Naive thymus-derived CD4-positive, alpha-beta T cell (primary cell): Measurements from ENCODE around the gene WWOX. TPM values are rescaled to one million over a fixed set of nuclear protein-coding genes. Genes with fewer than 3 reads are reported as not detected.

ENCODE experiments used
- ATAC-seq: fragments of 150-1000 bp; cut with Tn5 transposase; 2 replicates; pipeline ENCODE4 v1.10.0; 2021; ENCODE audit warnings: mild to moderate bottlenecking, moderate library complexity
- CTCF ChIA-PET: fragments of 350-600 bp; sonication (Branson Sonifier 250); formaldehyde crosslinking; loops from one replicate; lab custom pipeline; 2021; ENCODE audit warnings: antibody characterized with exemption; lab: Charles Lee
- POLR2A ChIA-PET: fragments of 350-600 bp; sonication (Branson Sonifier 250); formaldehyde crosslinking; loops from one replicate; lab custom pipeline; 2021; ENCODE audit warnings: antibody characterized with exemption, inconsistent platforms; lab: Charles Lee
- DNase-seq, 9 donors: peaks; one replicate each; pipeline versions ENCODE4 v3.0.0 to v3.0.0-alpha.2; 2020 to 2022; ENCODE audit warnings: mixed read lengths in 1 of 9
- H3K27ac ChIP-seq: one replicate; pipeline ENCODE4 v1.7.0; 2013; ENCODE audit warnings: mild to moderate bottlenecking, low read depth, low read length, moderate library complexity
- H3K27me3 ChIP-seq, 2 donors: one replicate each; pipeline ENCODE4 v1.7.0; 2013; ENCODE audit warnings: low read length in 2 of 2, mild to moderate bottlenecking in 2 of 2, moderate library complexity in 2 of 2; ENCODE audit not compliant: control insufficient read depth in 2 of 2, insufficient read depth in 2 of 2
- H3K36me3 ChIP-seq, 3 experiments: 1 replicate in 2 of 3; 2 replicates in 1 of 3; pipeline ENCODE4 v1.7.0; 2013; ENCODE audit warnings: low read length in 3 of 3, mild to moderate bottlenecking in 3 of 3, moderate library complexity in 1 of 3; ENCODE audit not compliant: insufficient read depth in 3 of 3, control insufficient read depth in 2 of 3
- H3K4me1 ChIP-seq, 2 donors: one replicate each; pipeline ENCODE4 v1.7.0; 2013; ENCODE audit warnings: low read length in 2 of 2, mild to moderate bottlenecking in 2 of 2, moderate library complexity in 1 of 2; ENCODE audit not compliant: control insufficient read depth in 2 of 2, insufficient read depth in 2 of 2
- H3K4me3 ChIP-seq: 2 replicates; pipeline ENCODE4 v1.7.0; 2013; ENCODE audit warnings: mild to moderate bottlenecking, low read length
- H3K9me3 ChIP-seq, 3 experiments: 1 replicate in 2 of 3; 2 replicates in 1 of 3; pipeline ENCODE4 v1.7.0; 2013; ENCODE audit warnings: low read length in 3 of 3; ENCODE audit not compliant: control insufficient read depth in 2 of 3
- H3K27ac Mint-ChIP-seq, 9 donors: one replicate each; pipeline ENCODE4 v1.8.0; 2020 to 2022; ENCODE audit warnings: mixed read lengths in 9 of 9, mild to moderate bottlenecking in 8 of 9, moderate library complexity in 5 of 9, inconsistent platforms in 2 of 9
- H3K27me3 Mint-ChIP-seq, 5 donors: one replicate each; pipeline ENCODE4 v1.8.0; 2021 to 2022; ENCODE audit warnings: mixed read lengths in 5 of 5, mild to moderate bottlenecking in 1 of 5
- H3K36me3 Mint-ChIP-seq, 5 donors: one replicate each; pipeline ENCODE4 v1.8.0; 2020 to 2022; ENCODE audit warnings: mixed read lengths in 5 of 5, mild to moderate bottlenecking in 3 of 5, inconsistent platforms in 1 of 5
- H3K4me1 Mint-ChIP-seq, 7 donors: one replicate each; pipeline ENCODE4 v1.8.0; 2020 to 2022; ENCODE audit warnings: mixed read lengths in 7 of 7, mild to moderate bottlenecking in 3 of 7, inconsistent platforms in 1 of 7
- H3K4me3 Mint-ChIP-seq, 10 donors: one replicate each; pipeline ENCODE4 v1.8.0; 2020 to 2022; ENCODE audit warnings: mild to moderate bottlenecking in 10 of 10, mixed read lengths in 10 of 10, moderate library complexity in 6 of 10, inconsistent platforms in 2 of 10
- H3K9me3 Mint-ChIP-seq, 11 donors: one replicate each; pipeline ENCODE4 v1.8.0; 2020 to 2022; ENCODE audit warnings: mixed read lengths in 11 of 11, mild to moderate bottlenecking in 4 of 11, inconsistent platforms in 1 of 11, moderate library complexity in 1 of 11
- intact Hi-C, 2 donors: fragments of 100-400 bp; cut with micrococcal nuclease; formaldehyde crosslinking; loops; one replicate each; pipeline ENCODE4 v1.15.1; 2023
- polyA plus RNA-seq, 2 donors: library from polyadenylated mRNA; unstranded; fragments of 300-500 nt; fragmentation: Illumina TruSeq; gene quantifications; one replicate each; pipeline ENCODE4 v1.2.3, GENCODE V29; 2021
- total RNA-seq, 6 experiments: library from RNA in 5 of 6; stranded (reverse) in 5 of 6; gene quantifications; 1 replicate in 5 of 6; 2 replicates in 1 of 6; pipeline ENCODE4 v1.2.3 and lab custom pipeline; 2021 to 2026

Gene WWOX
- total and polyA plus RNA-seq, 7 experiments from 2014 or later = 13.8 to 31.1 (median 20.8) TPM

GRCh38 chr16:78142788-78143187 lies 43.3 kb downstream of the WWOX start:
- Mint-ChIP-seq H3K36me3 (peaks cover 0 to 13% (median 6%) of the 10 kb centered on the region in 5 donors), H3K4me1 (peaks cover 0 to 1% (median 0%) of the 10 kb centered on the region in 7 donors), H3K27ac (no peak overlapping the region), H3K9me3 (peaks cover 0 to 2% (median 0%) of the 10 kb centered on the region in 11 donors), H3K4me3 (no peak overlapping the region), H3K27me3 (no peaks in the 10 kb centered on the region)
- Histone ChIP-seq H3K27ac (no peak overlapping the region), H3K4me1 (no peaks in the 10 kb centered on the region), H3K36me3 (no peaks in the 10 kb centered on the region), H3K4me3 (no peak overlapping the region), H3K9me3 (no peaks in the 10 kb centered on the region), H3K27me3 (no peaks in the 10 kb centered on the region)
- CTCF ChIA-PET = no interaction called here
- DNase-seq (no peak), ATAC-seq (no peak)
- intact Hi-C loops = no loop called here
- POLR2A ChIA-PET = no interaction called here

DNA sequence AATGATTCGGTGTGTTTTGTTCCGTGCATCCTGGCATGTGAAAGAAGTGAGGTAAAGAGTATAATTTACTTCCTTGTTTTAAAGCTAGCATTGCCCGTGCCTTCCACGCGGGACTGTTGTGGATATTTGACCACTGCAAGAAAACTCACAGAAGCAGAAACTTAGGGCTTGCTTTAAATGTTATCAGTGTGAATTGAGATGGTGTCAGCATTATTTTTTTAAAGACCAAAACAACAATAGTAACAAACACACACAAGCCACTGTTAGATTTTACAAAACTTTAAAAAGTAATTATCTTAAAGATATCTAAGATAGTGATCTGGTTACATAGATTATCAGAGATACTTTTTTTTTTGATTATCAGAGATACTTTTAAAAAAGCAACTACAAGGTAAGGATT lies 47.4 kb downstream of the WWOX start:
- CTCF ChIA-PET = no interaction called here
- H3K27ac ChIP-seq = no peak overlapping the region
- ATAC-seq = no peak
- no peaks in the 10 kb centered on the region for H3K27me3 ChIP-seq
- Mint-ChIP-seq H3K27ac (no peak overlapping the region), H3K9me3 (no peaks in the 10 kb centered on the region), H3K36me3 (peaks cover 0 to 30% (median 17%) of the 10 kb centered on the region in 5 donors), H3K27me3 (no peaks in the 10 kb centered on the region), H3K4me1 (peaks cover 0 to 1% (median 0%) of the 10 kb centered on the region in 7 donors), H3K4me3 (no peak overlapping the region)
- DNase-seq = no peak
- POLR2A ChIA-PET = no interaction called here
- no peaks in the 10 kb centered on the region for H3K36me3 ChIP-seq
- no peaks in the 10 kb centered on the region for H3K4me1 ChIP-seq
- H3K4me3 ChIP-seq = no peak overlapping the region
- intact Hi-C loops = no loop called here
- no peaks in the 10 kb centered on the region for H3K9me3 ChIP-seq

- H3K27ac Mint-ChIP-seq = no peak overlapping the region
- H3K36me3 Mint-ChIP-seq = peaks cover 0 to 30% (median 22%) of the 10 kb centered on the region in 5 donors
- no peaks in the 10 kb centered on the region for H3K9me3 ChIP-seq
- ChIA-PET POLR2A (no interaction called here), CTCF (no interaction called here)
- no peaks in the 10 kb centered on the region for H3K36me3 ChIP-seq
- intact Hi-C loops = no loop called here
- H3K27me3 ChIP-seq = no peaks in the 10 kb centered on the region
- no peaks in the 10 kb centered on the region for H3K4me1 ChIP-seq
- no peak overlapping the region for H3K4me3 Mint-ChIP-seq
- no peaks in the 10 kb centered on the region for H3K9me3 Mint-ChIP-seq
- no peak overlapping the region for H3K4me3 ChIP-seq
- DNase-seq (no peak), ATAC-seq (no peak)
- H3K27me3 Mint-ChIP-seq = no peaks in the 10 kb centered on the region
- no peak overlapping the region for H3K27ac ChIP-seq
- peaks cover 0 to 1% (median 0%) of the 10 kb centered on the region in 7 donors for H3K4me1 Mint-ChIP-seq
Observed at GRCh38 chr16:78147911-78148401, 48.5 kb downstream of the WWOX start.

- Histone ChIP-seq H3K27ac (no peak overlapping the region), H3K36me3 (no peaks in the 10 kb centered on the region), H3K9me3 (no peaks in the 10 kb centered on the region), H3K4me1 (no peaks in the 10 kb centered on the region), H3K27me3 (no peaks in the 10 kb centered on the region), H3K4me3 (no peak overlapping the region)
- DNase-seq (no peak), ATAC-seq (no peak)
- peaks cover 0 to 3% (median 0%) of the 10 kb centered on the region in 7 donors for H3K4me1 Mint-ChIP-seq
- H3K27me3 Mint-ChIP-seq = no peaks in the 10 kb centered on the region
- peaks cover 0 to 25% (median 23%) of the 10 kb centered on the region in 5 donors for H3K36me3 Mint-ChIP-seq
- intact Hi-C loops = no loop called here
- no peaks in the 10 kb centered on the region for H3K9me3 Mint-ChIP-seq
- POLR2A ChIA-PET = no interaction called here
- CTCF ChIA-PET = no interaction called here
- H3K27ac Mint-ChIP-seq = no peak overlapping the region
- no peak overlapping the region for H3K4me3 Mint-ChIP-seq
Observed at GRCh38 chr16:78150233-78150632, 50.8 kb downstream of the WWOX start.

- Mint-ChIP-seq H3K27me3 (no peaks in the 10 kb centered on the region), H3K36me3 (peaks cover 0 to 34% (median 29%) of the 10 kb centered on the region in 5 donors), H3K9me3 (peaks cover 0 to 22% (median under 1%) of the 10 kb centered on the region in 11 donors), H3K27ac (no peak overlapping the region), H3K4me3 (no peak overlapping the region), H3K4me1 (peaks cover 0 to 4% (median 0%) of the 10 kb centered on the region in 7 donors)
- Histone ChIP-seq H3K4me1 (no peaks in the 10 kb centered on the region), H3K4me3 (no peak overlapping the region), H3K36me3 (no peaks in the 10 kb centered on the region), H3K9me3 (no peaks in the 10 kb centered on the region), H3K27ac (no peak overlapping the region), H3K27me3 (no peaks in the 10 kb centered on the region)
- DNase-seq (no peak), ATAC-seq (no peak)
- ChIA-PET POLR2A (interaction anchor here (0.6 kb wide), 1 partner anchor 13 kb away, joined by 3 read pairs; no protein-coding TSS in a partner anchor), CTCF (interaction anchor here (0.7 to 1.0 kb wide), 2 partner anchors 77 to 119 kb away, joined by 5 to 7 read pairs; no protein-coding TSS in a partner anchor)
- intact Hi-C loops = no loop called here
Observed at GRCh38 chr16:78154729-78155461, 55.4 kb downstream of the WWOX start.

GRCh38 chr16:78155791-78156345 lies 56.4 kb downstream of the WWOX start:
- Mint-ChIP-seq H3K36me3 (peaks cover 0 to 40% (median 30%) of the 10 kb centered on the region in 5 donors), H3K4me1 (peaks cover 0 to 5% (median 0%) of the 10 kb centered on the region in 7 donors), H3K4me3 (no peak overlapping the region), H3K27ac (peak overlapping the region in 1 of 9 donors; percentile 26), H3K27me3 (no peaks in the 10 kb centered on the region), H3K9me3 (peaks cover 0 to 30% (median 4%) of the 10 kb centered on the region in 11 donors)
- Histone ChIP-seq H3K4me1 (no peaks in the 10 kb centered on the region), H3K27ac (no peak overlapping the region), H3K9me3 (no peaks in the 10 kb centered on the region), H3K36me3 (no peaks in the 10 kb centered on the region), H3K27me3 (no peaks in the 10 kb centered on the region), H3K4me3 (no peak overlapping the region)
- ChIA-PET CTCF (interaction anchor here (1.0 kb wide), 1 partner anchor 76 kb away, joined by 7 read pairs; no protein-coding TSS in a partner anchor), POLR2A (no interaction called here)
- no peak for ATAC-seq
- intact Hi-C loops = no loop called here
- DNase-seq = no peak
